OCI-LY3 (cell line): Measurements from ENCODE around the gene S100B.

ENCODE experiments used
- H2AFZ ChIP-seq: fragments of 200-600, 300-600 bp; shearing (Covaris generic); 2 replicates; pipeline ENCODE4 v1.6.0; 2014; ENCODE audit warnings: antibody characterized with exemption, low read depth, low read length
- H3K27ac ChIP-seq: fragments of 200-600, 300-600 bp; sonication (generic); 2 replicates; pipeline ENCODE4 v1.5.1; 2014; ENCODE audit warnings: mild to moderate bottlenecking, low read length, moderate library complexity, mixed read lengths
- H3K27me3 ChIP-seq: fragments of 200-600, 300-600 bp; sonication (generic); 2 replicates; pipeline ENCODE4 v1.6.1; 2014; ENCODE audit warnings: low read depth, low read length, mixed read lengths
- H3K36me3 ChIP-seq: fragments of 200-600, 300-600 bp; sonication (generic); replicated peaks from 2 replicates; pipeline ENCODE3; 2014; ENCODE audit warnings: low read depth, low read length, mixed read lengths
- H3K4me1 ChIP-seq: fragments of 300-600, 200-600 bp; sonication (generic); 2 replicates; pipeline ENCODE4 v1.6.1; 2014; ENCODE audit warnings: low read length, mixed read lengths
- H3K4me2 ChIP-seq: fragments of 200-600, 300-600 bp; sonication (generic); 2 replicates; pipeline ENCODE4 v1.6.1; 2014; ENCODE audit warnings: low read length, mixed read lengths
- H3K4me3 ChIP-seq: fragments of 300-600, 200-600 bp; sonication (generic); 2 replicates; pipeline ENCODE4 v1.5.1; 2014; ENCODE audit warnings: antibody characterized with exemption, mild to moderate bottlenecking, low read length, moderate library complexity
- H3K79me2 ChIP-seq: fragments of 300-600, 200-600 bp; shearing (Covaris generic); 2 replicates; pipeline ENCODE4 v1.6.1; 2014; ENCODE audit warnings: mild to moderate bottlenecking, low read length, mixed read lengths
- H3K9ac ChIP-seq: fragments of 300-600, 200-600 bp; shearing (Covaris generic); 2 replicates; pipeline ENCODE4 v1.6.0; 2014; ENCODE audit warnings: mild to moderate bottlenecking, low read length, moderate library complexity
- H3K9me3 ChIP-seq: fragments of 200-600, 300-600 bp; shearing (Covaris generic); 2 replicates; pipeline ENCODE4 v1.6.1; 2014; ENCODE audit warnings: low read length, mixed read lengths; ENCODE audit not compliant: insufficient read depth
- H4K20me1 ChIP-seq: fragments of 200-600, 300-600 bp; sonication (generic); 2 replicates; pipeline ENCODE4 v1.6.1; 2016; ENCODE audit warnings: low read length, mixed read lengths; ENCODE audit not compliant: insufficient read depth
- CTCF ChIP-seq: fragments of 200-600, 300-600 bp; sonication (generic); IDR thresholded peaks from 2 replicates; pipeline ENCODE4 v1.5.1; 2014; ENCODE audit warnings: antibody characterized with exemption, low read length, low read depth
- EZH2phosphoT487 ChIP-seq: fragments of 200-600 bp; shearing (Covaris generic); IDR thresholded peaks from 2 replicates; pipeline ENCODE4 v1.6.1; 2018; ENCODE audit warnings: antibody characterized with exemption, mixed run types, low read depth

The S100B gene

GRCh38 chr21:46557919-46558392 is 46.9 kb downstream of the S100B start:
- Histone ChIP-seq H3K27ac (no peak overlapping the region), H3K36me3 (no peaks in the 10 kb centered on the region), H3K79me2 (no peaks in the 10 kb centered on the region), H3K27me3 (no peaks in the 10 kb centered on the region), H2AFZ (no peak overlapping the region), H3K9me3 (no peaks in the 10 kb centered on the region), H3K4me3 (no peak overlapping the region), H4K20me1 (no peaks in the 10 kb centered on the region), H3K9ac (no peak overlapping the region), H3K4me1 (no peaks in the 10 kb centered on the region), H3K4me2 (no peak overlapping the region)
- TF ChIP-seq EZH2phosphoT487 (no peak), CTCF (no peak)

- Histone ChIP-seq H2AFZ (no peak overlapping the region), H3K4me3 (no peak overlapping the region), H3K79me2 (no peaks in the 10 kb centered on the region), H3K9ac (no peak overlapping the region), H3K4me2 (no peak overlapping the region), H3K27me3 (no peaks in the 10 kb centered on the region), H3K36me3 (no peaks in the 10 kb centered on the region), H3K27ac (no peak overlapping the region), H4K20me1 (no peaks in the 10 kb centered on the region), H3K9me3 (no peaks in the 10 kb centered on the region), H3K4me1 (no peaks in the 10 kb centered on the region)
- TF ChIP-seq CTCF (no peak), EZH2phosphoT487 (no peak)
Observed at GRCh38 chr21:46557469-46557868, 47.4 kb downstream of the S100B start.

- Histone ChIP-seq H3K27me3 (no peaks in the 10 kb centered on the region), H3K4me2 (no peak overlapping the region), H3K4me3 (no peak overlapping the region), H3K4me1 (no peaks in the 10 kb centered on the region), H4K20me1 (no peaks in the 10 kb centered on the region), H3K9ac (no peak overlapping the region), H2AFZ (no peak overlapping the region), H3K9me3 (no peaks in the 10 kb centered on the region), H3K27ac (no peak overlapping the region), H3K36me3 (no peaks in the 10 kb centered on the region), H3K79me2 (no peaks in the 10 kb centered on the region)
- TF ChIP-seq CTCF (no peak), EZH2phosphoT487 (no peak)
Observed at GRCh38 chr21:46556802-46557201, 48.1 kb downstream of the S100B start.

GRCh38 chr21:46555678-46556077 is 49.2 kb downstream of the S100B start:
- Histone ChIP-seq H3K9ac (no peak overlapping the region), H3K36me3 (peaks cover 2% of the 10 kb centered on the region)

More at GRCh38 chr21:46555678-46556077, 49.2 kb downstream of the S100B start:
- no peak overlapping the region for H3K27ac ChIP-seq
- H3K4me2 ChIP-seq: no peak overlapping the region
- no peaks in the 10 kb centered on the region for H3K27me3 ChIP-seq
- H3K79me2 ChIP-seq: no peaks in the 10 kb centered on the region
- no peaks in the 10 kb centered on the region for H4K20me1 ChIP-seq
- no peaks in the 10 kb centered on the region for H3K9me3 ChIP-seq
- H3K4me1 ChIP-seq: no peaks in the 10 kb centered on the region
- TF ChIP-seq CTCF (no peak), EZH2phosphoT487 (no peak)
- H2AFZ ChIP-seq: no peak overlapping the region
- no peak overlapping the region for H3K4me3 ChIP-seq
